Ascending aorta (tissue), 2 donors: ENCODE data around the gene MYB. TPM values are rescaled to one million over a fixed set of nuclear protein-coding genes. Genes with fewer than 3 reads are reported as not detected.

Experiments used
- DNase-seq, 2 donors: peaks; one replicate each; pipeline ENCODE4 v3.0.0-alpha.2; 2019; ENCODE audit warnings: low spot score in 2 of 2
- H3K27ac ChIP-seq, 2 donors: fragments of 200-600 bp; sonication (generic); one replicate each; pipeline ENCODE4 v1.5.1; 2016 to 2017; ENCODE audit warnings: mild to moderate bottlenecking in 1 of 2
- H3K27me3 ChIP-seq: fragments of 200-600 bp; sonication (generic); one replicate; pipeline ENCODE4 v1.5.1; 2017
- H3K36me3 ChIP-seq, 2 donors: fragments of 200-600 bp; sonication (generic); one replicate each; pipeline ENCODE4 v1.5.1; 2016
- H3K4me1 ChIP-seq, 2 donors: fragments of 200-600 bp; sonication (generic); one replicate each; pipeline ENCODE4 v1.5.1; 2016 to 2017; ENCODE audit warnings: mild to moderate bottlenecking in 1 of 2
- H3K4me3 ChIP-seq, 2 donors: fragments of 200-600 bp; sonication (generic); one replicate each; pipeline ENCODE4 v1.5.1; 2016 to 2017; ENCODE audit warnings: mild to moderate bottlenecking in 1 of 2
- H3K9me3 ChIP-seq, 2 donors: fragments of 200-600 bp; sonication (generic); one replicate each; pipeline ENCODE4 v1.5.1; 2016
- CTCF ChIP-seq, 3 experiments: fragments of 200-600 bp in 2 of 3; fragments of 450-650 bp in 1 of 3; sonication (generic) in 2 of 3; IDR thresholded peaks; one replicate each; pipeline ENCODE4 v1.5.1; 2016 to 2019; ENCODE audit warnings: antibody characterized with exemption in 3 of 3, mild to moderate bottlenecking in 1 of 3, moderate library complexity in 1 of 3
- intact Hi-C: fragments of 100-400 bp; cut with DNase I; formaldehyde crosslinking; loops from one replicate; pipeline ENCODE4 v1.15.1; 2023
- total RNA-seq: library from RNA; depleted of rRNA; stranded (reverse); fragments of >200 nt; gene quantifications from one replicate; pipeline ENCODE4 v1.1.0, GENCODE V29; 2016

MYB gene
- total RNA-seq, 1 donor from 2014 or later, result not detected

GRCh38 chr6:135185483-135185882 lies 4.4 kb downstream of the MYB start:
- Histone ChIP-seq H3K36me3 (no peaks in the 10 kb centered on the region), H3K4me1 (peaks cover 14 to 18% of the 10 kb centered on the region in 2 donors), H3K4me3 (no peak overlapping the region), H3K9me3 (no peaks in the 10 kb centered on the region), H3K27me3 (peaks cover 8% of the 10 kb centered on the region), H3K27ac (no peak overlapping the region)
- intact Hi-C loops, result loop anchor here (10.0 kb wide), 1 partner anchor 131 kb away; the partner anchor contains the start of gene HBS1L
- DNase-seq, result no peak
- no peak for TF ChIP-seq CTCF (IDR thresholded peaks at IDR 0.05)

DNA sequence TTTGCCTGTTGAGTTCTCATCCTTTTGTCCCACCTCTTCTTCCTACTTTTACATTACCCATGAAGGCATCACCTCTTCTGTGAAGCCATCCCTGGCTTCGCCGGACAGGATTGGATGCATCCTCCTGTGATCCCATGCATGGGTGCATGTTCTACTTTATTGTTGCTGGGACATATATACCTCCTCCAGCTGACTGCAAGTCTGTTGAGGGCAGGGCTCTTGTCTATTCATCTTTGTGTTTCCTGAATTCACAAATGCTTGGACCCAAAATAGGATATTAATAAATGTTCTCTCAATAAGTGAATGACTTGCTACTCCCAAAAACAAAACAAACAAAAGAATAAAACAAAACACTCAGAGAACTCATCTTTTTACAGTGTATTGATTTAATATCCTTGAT lies 5.1 kb downstream of the MYB start:
- no peak for TF ChIP-seq CTCF (IDR thresholded peaks at IDR 0.05)
- intact Hi-C loops, result loop anchor here (10.0 kb wide), 1 partner anchor 131 kb away; the partner anchor contains the start of gene HBS1L
- H3K27me3 ChIP-seq, result peaks cover 8% of the 10 kb centered on the region
- no peaks in the 10 kb centered on the region for H3K36me3 ChIP-seq
- H3K4me3 ChIP-seq, result no peak overlapping the region
- no peak for DNase-seq
- no peak overlapping the region for H3K27ac ChIP-seq
- no peaks in the 10 kb centered on the region for H3K9me3 ChIP-seq
- peaks cover 14 to 18% of the 10 kb centered on the region in 2 donors for H3K4me1 ChIP-seq

DNA sequence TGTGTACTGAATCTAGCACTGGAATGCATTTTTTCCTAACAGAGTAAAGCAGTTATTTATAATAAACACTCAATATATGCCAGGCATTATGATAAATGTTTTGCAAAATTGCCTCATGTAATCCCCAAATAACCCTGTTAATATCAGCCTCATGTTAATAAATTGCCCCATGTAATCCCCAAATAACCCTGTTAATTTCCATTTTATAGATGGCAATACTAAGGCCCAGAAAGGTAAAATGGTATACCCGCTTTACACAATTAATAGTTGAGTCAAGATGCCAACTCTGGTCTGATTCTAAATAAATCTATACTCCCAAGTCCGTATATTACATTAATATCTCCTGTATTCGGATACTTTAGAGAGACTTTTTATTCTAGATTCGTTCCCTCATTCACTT lies 6.3 kb downstream of the MYB start:
- Histone ChIP-seq H3K27me3 (peaks cover 8% of the 10 kb centered on the region), H3K4me3 (no peak overlapping the region), H3K36me3 (no peaks in the 10 kb centered on the region), H3K9me3 (no peaks in the 10 kb centered on the region), H3K4me1 (peaks cover 11 to 12% of the 10 kb centered on the region in 2 donors), H3K27ac (no peak overlapping the region)
- no peak for DNase-seq
- intact Hi-C loops, result loop anchor here (10.0 kb wide), 1 partner anchor 133 kb away; the partner anchor contains the start of gene HBS1L
- no peak for TF ChIP-seq CTCF (IDR thresholded peaks at IDR 0.05)

DNA sequence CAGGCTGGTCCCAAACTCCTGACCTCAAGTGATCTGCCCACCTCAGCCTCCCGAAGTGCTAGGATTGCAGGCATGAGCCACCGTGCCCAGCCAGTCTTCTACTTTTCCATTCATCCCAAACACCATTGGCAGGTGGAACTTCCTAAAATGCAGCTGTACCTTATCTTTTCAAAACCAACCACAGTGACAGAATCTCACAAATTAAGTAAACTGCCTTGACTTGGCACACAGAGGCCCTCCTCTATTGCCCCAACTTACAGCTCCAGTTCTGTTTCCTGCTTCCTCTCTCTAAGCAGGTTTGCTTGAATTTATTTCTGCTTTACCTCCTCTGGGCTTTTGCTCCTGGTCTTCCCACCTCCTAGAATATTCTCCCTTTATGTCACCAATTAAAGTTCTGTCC lies 7.6 kb downstream of the MYB start:
- Histone ChIP-seq H3K27ac (no peak overlapping the region), H3K36me3 (no peaks in the 10 kb centered on the region), H3K4me1 (peaks cover 0 to 1% of the 10 kb centered on the region in 2 donors), H3K4me3 (no peak overlapping the region), H3K9me3 (no peaks in the 10 kb centered on the region), H3K27me3 (peaks cover 4% of the 10 kb centered on the region)
- DNase-seq, result no peak
- intact Hi-C loops, result loop anchor here (10.0 kb wide), 1 partner anchor 134 kb away; the partner anchor contains the start of gene HBS1L
- TF ChIP-seq CTCF (IDR thresholded peaks at IDR 0.05), result no peak

DNA sequence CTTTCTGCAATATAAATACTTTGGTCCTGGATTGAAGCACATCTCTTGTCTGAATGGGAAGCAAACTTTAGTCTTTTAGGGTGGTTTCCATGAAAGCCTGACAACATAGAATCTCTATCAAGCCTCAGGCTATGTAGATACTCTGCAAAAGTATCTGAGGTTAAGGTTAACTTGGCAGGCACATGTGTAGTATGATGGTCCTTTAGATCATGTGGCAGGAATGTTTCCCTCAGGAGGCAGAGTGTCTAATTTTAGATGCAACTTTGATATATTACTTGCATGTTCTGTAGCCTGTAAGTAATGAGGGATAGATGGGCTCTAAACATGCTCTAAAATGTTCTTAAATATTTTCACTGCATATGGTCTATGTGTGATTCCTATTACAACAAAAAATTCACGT lies 8.2 kb downstream of the MYB start:
- no peak for TF ChIP-seq CTCF (IDR thresholded peaks at IDR 0.05)
- no peaks in the 10 kb centered on the region for H3K4me1 ChIP-seq
- intact Hi-C loops, result loop anchor here (10.0 kb wide), 1 partner anchor 135 kb away; the partner anchor contains the start of gene HBS1L
- no peaks in the 10 kb centered on the region for H3K9me3 ChIP-seq
- no peak overlapping the region for H3K4me3 ChIP-seq
- H3K36me3 ChIP-seq, result no peaks in the 10 kb centered on the region
- DNase-seq, result no peak
- H3K27ac ChIP-seq, result no peak overlapping the region
- no peaks in the 10 kb centered on the region for H3K27me3 ChIP-seq
